OCI-LY3 (cell line): ENCODE data around the gene LHFPL3.

Experiments used
- CTCF ChIP-seq: fragments of 200-600, 300-600 bp; sonication (generic); IDR thresholded peaks from 2 replicates; pipeline ENCODE4 v1.5.1; 2014; ENCODE audit warnings: antibody characterized with exemption, low read length, low read depth
- EZH2phosphoT487 ChIP-seq: fragments of 200-600 bp; shearing (Covaris generic); IDR thresholded peaks from 2 replicates; pipeline ENCODE4 v1.6.1; 2018; ENCODE audit warnings: antibody characterized with exemption, mixed run types, low read depth

GRCh38 chr7:104480529-104480928, 152.1 kb downstream of the LHFPL3 start:
- no peak for TF ChIP-seq CTCF
- TF ChIP-seq EZH2phosphoT487, result no peak
